CD4-positive, alpha-beta T cell treated with Interleukin-4 for 1 hour (primary cell): ENCODE data around the gene NFIC.
A peak's percentile ranks its signal among the peaks of the same experiment; 100 is the strongest.
"Not testable (repeated sequence)": the region's sequence is repeated elsewhere in the genome, so short reads cannot be mapped to it uniquely, and the experiment has no call there.

Experiments
- DNase-seq, 2 donors: peaks; one replicate each; pipeline ENCODE4 v3.0.0-alpha.2; 2020 to 2022

Gene NFIC

DNA sequence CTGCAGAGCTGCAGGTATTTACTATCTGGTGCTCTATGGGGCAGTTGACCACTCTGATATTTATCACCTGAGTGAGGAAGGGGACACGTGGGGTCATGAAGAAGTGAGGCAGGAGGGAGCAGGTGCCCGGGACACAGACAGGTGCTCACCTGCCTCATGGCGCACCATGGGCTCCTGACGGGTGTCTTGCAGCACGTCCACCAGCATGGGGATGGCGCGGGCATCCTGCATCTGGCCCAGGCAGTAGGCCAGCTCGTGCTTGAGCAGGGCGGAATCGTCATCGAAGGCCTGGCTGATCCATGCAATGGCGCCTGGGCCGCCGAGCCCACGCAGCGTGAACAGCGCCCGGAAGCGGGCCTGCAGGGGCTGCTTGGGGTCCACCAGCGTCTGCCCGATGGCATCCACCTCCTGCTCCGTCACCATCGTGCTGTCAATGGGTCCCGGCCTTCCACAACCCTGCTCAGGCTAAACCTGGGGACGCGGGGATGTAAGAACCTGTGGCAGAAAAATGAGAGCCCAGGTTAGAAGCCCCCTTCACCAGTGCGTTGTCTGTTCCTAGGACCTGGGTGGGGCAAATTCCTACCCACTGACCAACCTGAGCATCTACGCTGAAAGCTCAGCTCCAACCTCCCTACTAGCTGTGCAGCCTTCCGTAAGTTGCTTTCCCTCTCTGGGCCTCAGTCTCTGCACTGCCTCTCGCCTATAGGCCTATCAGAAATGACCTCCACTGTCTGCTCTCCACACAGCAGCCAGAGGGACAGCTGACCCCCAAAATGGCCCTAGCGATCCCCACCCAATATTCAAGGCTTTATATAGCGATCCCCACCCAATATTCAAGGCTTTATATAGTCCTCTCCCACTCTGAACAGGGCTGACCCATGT is 130.2 kb downstream of the NFIC start:
- no peak for DNase-seq

- DNase-seq: no peak
These were observed 131.6 kb downstream of the NFIC start for GRCh38 chr19:3497757-3498520.

- no peak for DNase-seq
These were observed 133.5 kb downstream of the NFIC start for GRCh38 chr19:3499738-3500428.

- DNase-seq: peak; percentile 97
These were observed 134.2 kb downstream of the NFIC start, which contains the start of gene DOHH for GRCh38 chr19:3500429-3501101. Gene DOHH (minus strand): TSS chr19:3500674. CDS start chr19:3496814, 3,860 bp downstream.

GRCh38 chr19:3501780-3502179 is 135.4 kb downstream of the NFIC start:
- no peak for DNase-seq

- DNase-seq: no peak
These were observed 136.7 kb downstream of the NFIC start for GRCh38 chr19:3503036-3503572.

GRCh38 chr19:3504735-3505134 is 138.4 kb downstream of the NFIC start:
- no peak for DNase-seq

- DNase-seq: peak; percentile 100
These were observed 139.4 kb downstream of the NFIC start, which contains the start of gene FZR1 for GRCh38 chr19:3505598-3506383. Gene FZR1 (plus strand): TSS chr19:3506311. CDS start chr19:3522990, 16,679 bp downstream.

GRCh38 chr19:3506384-3507340 is 140.3 kb downstream of the NFIC start:
- DNase-seq: peak; percentile 55 to 57

- DNase-seq: peak; percentile 29 to 53
These were observed 141.2 kb downstream of the NFIC start for GRCh38 chr19:3507371-3508120.

GRCh38 chr19:3508121-3508661 is 141.8 kb downstream of the NFIC start:
- DNase-seq: not testable (repeated sequence)

- no peak for DNase-seq
These were observed 142.6 kb downstream of the NFIC start for GRCh38 chr19:3508771-3509535.

GRCh38 chr19:3509566-3509989 is 143.2 kb downstream of the NFIC start:
- no peak for DNase-seq

DNA sequence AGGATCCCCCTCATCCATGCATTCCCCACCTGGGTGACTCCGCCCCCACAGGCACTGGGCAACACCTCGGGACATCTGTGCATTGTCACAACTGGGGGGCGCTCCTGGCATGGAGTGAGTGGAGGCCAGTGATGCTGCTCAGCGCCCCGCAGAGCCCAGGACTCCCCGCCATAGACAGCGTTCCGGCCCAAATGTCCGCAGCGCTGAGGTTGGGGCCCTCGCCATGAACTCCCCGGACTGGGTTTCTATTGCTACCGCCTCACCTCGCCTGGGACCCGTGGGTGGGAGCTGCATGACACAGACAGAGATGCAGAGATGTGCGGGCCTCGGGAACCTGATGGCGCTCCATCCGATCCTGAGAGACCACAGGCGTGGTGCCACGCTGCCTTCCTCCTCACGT is 144.3 kb downstream of the NFIC start:
- no peak for DNase-seq

DNA sequence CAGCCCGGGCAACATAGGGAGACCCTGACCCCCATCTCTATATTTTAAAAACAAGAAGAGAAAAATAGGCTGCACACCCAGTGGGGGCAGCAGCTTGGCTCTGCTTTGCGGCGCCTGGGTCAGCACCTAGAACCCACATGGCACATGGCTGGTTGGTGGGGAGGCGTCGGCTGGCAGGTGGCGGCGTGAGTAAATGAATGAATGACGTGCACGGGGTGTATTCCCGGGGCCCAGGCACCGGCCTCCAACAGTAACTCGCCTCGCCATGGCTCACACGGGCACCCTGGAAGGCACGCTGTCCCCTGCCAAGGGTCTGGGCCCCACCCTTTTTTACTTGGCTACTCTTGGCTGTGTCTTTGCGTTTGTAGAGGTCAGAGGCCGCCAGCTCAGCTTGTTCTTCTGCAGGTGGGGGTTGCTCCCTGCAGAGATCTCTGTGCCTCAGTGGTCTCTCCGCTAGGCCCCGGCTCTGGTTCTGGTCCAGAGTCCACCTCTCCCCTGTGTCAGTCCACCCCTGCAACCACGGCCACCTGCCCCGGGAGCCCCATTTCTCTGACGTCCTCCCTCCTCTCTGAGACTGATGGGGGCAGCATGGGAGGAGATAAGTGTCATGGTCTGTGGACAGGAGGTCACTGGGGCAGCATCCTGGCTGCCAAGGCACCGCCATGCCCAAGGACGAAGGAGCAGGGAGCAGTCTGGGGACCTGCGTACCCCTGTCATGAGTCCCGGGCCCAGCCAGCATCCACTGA is 145.3 kb downstream of the NFIC start:
- no peak for DNase-seq

- no peak for DNase-seq
These were observed 146.3 kb downstream of the NFIC start for GRCh38 chr19:3512562-3513228.
